HepG2 (cell line): ENCODE measurements around the gene REM2.
"Not testable (repeated sequence)": the region's sequence is repeated elsewhere in the genome, so short reads cannot be mapped to it uniquely, and the experiment has no call there.

Experiments used
- POGZ ChIP-seq: sonication (generic); formaldehyde crosslinking; IDR thresholded peaks from 2 replicates; pipeline ENCODE4 v1.4.0; 2020; ENCODE audit warnings: mild to moderate bottlenecking, missing genetic modification reagents
- POLR2AphosphoS2 ChIP-seq: IDR thresholded peaks from 2 replicates; pipeline ENCODE4 v1.6.1; 2011; ENCODE audit warnings: low read depth, low read length, improper control_type of control experiment
- RFXAP ChIP-seq: sonication (generic); formaldehyde crosslinking; IDR thresholded peaks from 2 replicates; pipeline ENCODE4 v1.4.0; 2020; ENCODE audit warnings: missing genetic modification reagents, borderline replicate concordance
- ZBTB20 ChIP-seq: sonication (generic); formaldehyde crosslinking; IDR thresholded peaks from 2 replicates; pipeline ENCODE4 v1.8.1; 2023; ENCODE audit warnings: missing genetic modification reagents, low read depth, mild to moderate bottlenecking, borderline replicate concordance
- ZNF276 ChIP-seq: sonication (generic); formaldehyde crosslinking; IDR thresholded peaks from 2 replicates; pipeline ENCODE4 v1.4.0; 2020; ENCODE audit warnings: mild to moderate bottlenecking, low read depth, missing genetic modification reagents

- TF ChIP-seq ZBTB20 (CRISPR knock-in tag); POGZ (CRISPR knock-in tag); ZNF276 (CRISPR knock-in tag); POLR2AphosphoS2; RFXAP (CRISPR knock-in tag): not testable (repeated sequence)
These were observed 30.8 kb upstream of the REM2 start for GRCh38 chr14:22852178-22852577.
